Measurements from ENCODE around the gene STXBP1. TPM values are rescaled to one million over a fixed set of nuclear protein-coding genes. Genes with fewer than 3 reads are reported as not detected.

The STXBP1 gene
- total RNA-seq, 4 donors from 2014 or later = 4.7 to 36.1 (median 12.2) TPM

GRCh38 chr9:127730262-127730661 lies 118.2 kb downstream of the STXBP1 start:
- Histone ChIP-seq H3K27ac (no peak overlapping the region), H3K9me3 (no peaks in the 10 kb centered on the region), H3K4me1 (peaks cover 6 to 16% (median 7%) of the 10 kb centered on the region in 3 donors), H3K27me3 (no peaks in the 10 kb centered on the region), H3K4me3 (no peak overlapping the region), H3K36me3 (peaks cover 0 to 36% (median 10%) of the 10 kb centered on the region in 3 donors)
- intact Hi-C loops (cut with DNase I) = loop anchor here (5.0 to 10.0 kb wide), 2 partner anchors 138 to 145 kb away; partner anchors contain the start of gene AK1
- WGBS, 2 donors = 82 to 83% methylated on average over 3 to 5 of the region's 9 CpGs
- DNase-seq = no peak
- no peak for TF ChIP-seq CTCF (IDR thresholded peaks at IDR 0.05)
- no peak for TF ChIP-seq POLR2A (IDR thresholded peaks at IDR 0.05)

GRCh38 chr9:127730799-127731410 lies 118.8 kb downstream of the STXBP1 start:
- TF ChIP-seq POLR2A (IDR thresholded peaks at IDR 0.05) = no peak
- no peak for TF ChIP-seq CTCF (IDR thresholded peaks at IDR 0.05)
- H3K4me3 ChIP-seq = no peak overlapping the region
- intact Hi-C loops (cut with DNase I) = loop anchor here (5.0 to 10.0 kb wide), 2 partner anchors 139 to 144 kb away; partner anchors contain the start of gene AK1
- no peaks in the 10 kb centered on the region for H3K27me3 ChIP-seq
- DNase-seq = no peak
- WGBS, 2 donors = 73% methylated on average over 3 of the region's 9 CpGs; no CpG with 5 or more reads in 1 of the 2 donors
- H3K9me3 ChIP-seq = no peaks in the 10 kb centered on the region
- H3K27ac ChIP-seq = no peak overlapping the region
- peaks cover 0 to 36% (median 10%) of the 10 kb centered on the region in 3 donors for H3K36me3 ChIP-seq
- H3K4me1 ChIP-seq = peaks cover 6 to 23% (median 7%) of the 10 kb centered on the region in 3 donors

- Histone ChIP-seq H3K4me3 (no peak overlapping the region), H3K36me3 (peaks cover 0 to 36% (median 10%) of the 10 kb centered on the region in 3 donors), H3K4me1 (peaks cover 6 to 24% (median 7%) of the 10 kb centered on the region in 3 donors), H3K9me3 (no peaks in the 10 kb centered on the region), H3K27ac (no peak overlapping the region), H3K27me3 (no peaks in the 10 kb centered on the region)
- WGBS, 2 donors = 72% methylated on average over 4 of the region's 16 CpGs; no CpG with 5 or more reads in 1 of the 2 donors
- no peak for DNase-seq
- intact Hi-C loops (cut with DNase I) = loop anchor here (5.0 to 10.0 kb wide), 2 partner anchors 140 to 143 kb away; partner anchors contain the start of gene AK1
- TF ChIP-seq POLR2A (IDR thresholded peaks at IDR 0.05) (no peak), CTCF (IDR thresholded peaks at IDR 0.05) (no peak)
These were observed 119.9 kb downstream of the STXBP1 start for GRCh38 chr9:127731938-127732337.

GRCh38 chr9:127732444-127732843 lies 120.4 kb downstream of the STXBP1 start:
- no peak for DNase-seq
- Histone ChIP-seq H3K27ac (no peak overlapping the region), H3K4me1 (peaks cover 6 to 24% (median 7%) of the 10 kb centered on the region in 3 donors), H3K4me3 (no peak overlapping the region), H3K27me3 (no peaks in the 10 kb centered on the region), H3K9me3 (no peaks in the 10 kb centered on the region), H3K36me3 (peaks cover 0 to 36% (median 10%) of the 10 kb centered on the region in 3 donors)
- TF ChIP-seq CTCF (IDR thresholded peaks at IDR 0.05) (no peak), POLR2A (IDR thresholded peaks at IDR 0.05) (no peak)
- 90% methylated on average over 2 to 7 of the region's 21 CpGs for WGBS, 2 donors
- intact Hi-C loops (cut with DNase I) = loop anchor here (5.0 to 10.0 kb wide), 2 partner anchors 140 to 142 kb away; partner anchors contain the start of gene AK1

GRCh38 chr9:127733614-127734013 lies 121.5 kb downstream of the STXBP1 start:
- peak overlapping the region in 1 of 4 donors; percentile 92 for H3K27ac ChIP-seq
- intact Hi-C loops (cut with DNase I) = loop anchor here (5.0 to 10.0 kb wide), 2 partner anchors 141 kb away; partner anchors contain the start of gene AK1

More at GRCh38 chr9:127733614-127734013, 121.5 kb downstream of the STXBP1 start:
- no peaks in the 10 kb centered on the region for H3K27me3 ChIP-seq
- DNase-seq = no peak
- no peaks in the 10 kb centered on the region for H3K9me3 ChIP-seq
- no peak for TF ChIP-seq CTCF (IDR thresholded peaks at IDR 0.05)
- TF ChIP-seq POLR2A (IDR thresholded peaks at IDR 0.05) = no peak
- WGBS, 2 donors = 63% methylated on average over 2 of the region's 2 CpGs
- H3K4me1 ChIP-seq = peaks cover 6 to 24% (median 7%) of the 10 kb centered on the region in 3 donors
- no peak overlapping the region for H3K4me3 ChIP-seq
- H3K36me3 ChIP-seq = peaks cover 0 to 41% (median 10%) of the 10 kb centered on the region in 3 donors

All from esophagus squamous epithelium (tissue), 5 donors.